Osteoblast (primary cell): ENCODE measurements around the gene NCAN. TPM values are rescaled to one million over a fixed set of nuclear protein-coding genes. Genes with fewer than 3 reads are reported as not detected.
A peak's percentile ranks its signal among the peaks of the same experiment; 100 is the strongest.

Experiments
- DNase-seq: peaks from one replicate; pipeline ENCODE4 v3.0.0; 2011; ENCODE audit warnings: low spot score, mixed read lengths; ENCODE audit not compliant: insufficient read length; ENCODE audit errors: missing footprints
- H2AFZ ChIP-seq: 2 replicates; pipeline ENCODE4 v1.6.0; 2011; ENCODE audit warnings: mild to moderate bottlenecking, low read length
- H3K27ac ChIP-seq: 2 replicates; pipeline ENCODE4 v1.5.1; 2011; ENCODE audit warnings: mild to moderate bottlenecking, low read depth, low read length, moderate library complexity
- H3K27me3 ChIP-seq: 2 replicates; pipeline ENCODE4 v1.6.0; 2012; ENCODE audit warnings: mild to moderate bottlenecking, control low read depth, inconsistent platforms, low read length, moderate library complexity; ENCODE audit not compliant: insufficient read depth
- H3K36me3 ChIP-seq: 2 replicates; pipeline ENCODE4 v1.5.1; 2011; ENCODE audit warnings: mild to moderate bottlenecking, low read length, control low read depth, moderate library complexity; ENCODE audit not compliant: insufficient read depth
- H3K4me1 ChIP-seq: 2 replicates; pipeline ENCODE4 v1.5.1; 2011; ENCODE audit warnings: mild to moderate bottlenecking, low read length, control low read depth, moderate library complexity; ENCODE audit not compliant: insufficient read depth
- H3K4me2 ChIP-seq: 2 replicates; pipeline ENCODE4 v1.6.0; 2011; ENCODE audit warnings: mild to moderate bottlenecking, low read length; ENCODE audit not compliant: insufficient read depth
- H3K4me3 ChIP-seq: fragments of 200-600 bp; sonication (generic); 3 replicates; pipeline ENCODE4 v1.5.1; 2012; ENCODE audit warnings: mild to moderate bottlenecking, low read length, inconsistent platforms; ENCODE audit not compliant: insufficient read depth
- H3K79me2 ChIP-seq: 2 replicates; pipeline ENCODE4 v1.6.0; 2012; ENCODE audit warnings: mild to moderate bottlenecking, low read length, control low read depth, inconsistent platforms; ENCODE audit not compliant: insufficient read depth
- H3K9me3 ChIP-seq: 2 replicates; pipeline ENCODE4 v1.5.1; 2011; ENCODE audit warnings: low read depth, low read length, control low read depth
- H4K20me1 ChIP-seq: 2 replicates; pipeline ENCODE4 v1.6.0; 2012; ENCODE audit warnings: mild to moderate bottlenecking, low read length, control low read depth; ENCODE audit not compliant: insufficient read depth
- total RNA-seq: library from RNA; depleted of rRNA; stranded (reverse); fragments of >200 nt; gene quantifications from 2 replicates; pipeline ENCODE4 v1.2.3, GENCODE V29; 2012
- TF ChIP-seq, protein P1 (sequence below): IDR thresholded peaks from 2 replicates; pipeline ENCODE4 v1.5.1; 2011; ENCODE audit warnings: mild to moderate bottlenecking, low read depth, low read length, moderate library complexity; ENCODE audit errors: extremely low read depth

NCAN gene
- total RNA-seq, 1 donor = not detected

DNA sequence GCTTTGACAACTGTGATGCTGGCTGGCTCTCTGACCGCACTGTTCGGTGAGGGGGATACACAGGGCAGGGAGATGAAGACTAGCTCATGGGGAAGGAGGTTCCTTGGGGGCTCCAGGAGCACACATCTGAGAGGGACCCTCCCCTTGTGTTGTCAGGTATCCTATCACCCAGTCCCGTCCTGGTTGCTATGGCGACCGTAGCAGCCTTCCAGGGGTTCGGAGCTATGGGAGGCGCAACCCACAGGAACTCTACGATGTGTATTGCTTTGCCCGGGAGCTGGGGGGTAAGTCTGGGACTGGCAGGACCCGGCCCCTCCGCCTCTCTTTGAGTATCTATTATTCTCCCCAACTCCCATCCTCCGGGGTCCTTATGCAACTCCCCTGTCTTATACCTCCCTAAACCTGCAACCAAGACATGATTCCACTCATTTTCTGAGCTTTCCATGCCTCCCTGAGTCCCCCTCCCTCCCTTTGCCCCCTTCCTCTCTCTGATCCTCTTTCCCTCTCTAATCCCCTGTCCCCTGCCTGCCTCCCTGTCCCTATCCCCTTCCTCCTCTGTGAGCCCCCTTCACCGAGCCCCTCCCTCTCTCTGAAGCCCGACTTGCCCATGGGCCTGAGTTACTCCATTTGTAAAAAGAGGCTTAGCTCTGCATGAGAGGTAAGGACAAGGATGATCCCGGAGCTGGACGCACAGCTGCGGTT lies 12.5 kb downstream of the NCAN start:
- no peak overlapping the region for H2AFZ ChIP-seq
- no peaks in the 10 kb centered on the region for H3K4me1 ChIP-seq
- peak; percentile 78 for DNase-seq
- H3K9me3 ChIP-seq = no peaks in the 10 kb centered on the region
- H3K4me3 ChIP-seq = no peak overlapping the region
- peaks cover 15% of the 10 kb centered on the region for H3K27me3 ChIP-seq
- H3K27ac ChIP-seq = no peak overlapping the region
- H4K20me1 ChIP-seq = no peaks in the 10 kb centered on the region
- peak overlapping the region; percentile 65 for H3K4me2 ChIP-seq
- TF ChIP-seq, protein P1, sequence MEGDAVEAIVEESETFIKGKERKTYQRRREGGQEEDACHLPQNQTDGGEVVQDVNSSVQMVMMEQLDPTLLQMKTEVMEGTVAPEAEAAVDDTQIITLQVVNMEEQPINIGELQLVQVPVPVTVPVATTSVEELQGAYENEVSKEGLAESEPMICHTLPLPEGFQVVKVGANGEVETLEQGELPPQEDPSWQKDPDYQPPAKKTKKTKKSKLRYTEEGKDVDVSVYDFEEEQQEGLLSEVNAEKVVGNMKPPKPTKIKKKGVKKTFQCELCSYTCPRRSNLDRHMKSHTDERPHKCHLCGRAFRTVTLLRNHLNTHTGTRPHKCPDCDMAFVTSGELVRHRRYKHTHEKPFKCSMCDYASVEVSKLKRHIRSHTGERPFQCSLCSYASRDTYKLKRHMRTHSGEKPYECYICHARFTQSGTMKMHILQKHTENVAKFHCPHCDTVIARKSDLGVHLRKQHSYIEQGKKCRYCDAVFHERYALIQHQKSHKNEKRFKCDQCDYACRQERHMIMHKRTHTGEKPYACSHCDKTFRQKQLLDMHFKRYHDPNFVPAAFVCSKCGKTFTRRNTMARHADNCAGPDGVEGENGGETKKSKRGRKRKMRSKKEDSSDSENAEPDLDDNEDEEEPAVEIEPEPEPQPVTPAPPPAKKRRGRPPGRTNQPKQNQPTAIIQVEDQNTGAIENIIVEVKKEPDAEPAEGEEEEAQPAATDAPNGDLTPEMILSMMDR = no peak
- H3K79me2 ChIP-seq = no peaks in the 10 kb centered on the region
- no peaks in the 10 kb centered on the region for H3K36me3 ChIP-seq

DNA sequence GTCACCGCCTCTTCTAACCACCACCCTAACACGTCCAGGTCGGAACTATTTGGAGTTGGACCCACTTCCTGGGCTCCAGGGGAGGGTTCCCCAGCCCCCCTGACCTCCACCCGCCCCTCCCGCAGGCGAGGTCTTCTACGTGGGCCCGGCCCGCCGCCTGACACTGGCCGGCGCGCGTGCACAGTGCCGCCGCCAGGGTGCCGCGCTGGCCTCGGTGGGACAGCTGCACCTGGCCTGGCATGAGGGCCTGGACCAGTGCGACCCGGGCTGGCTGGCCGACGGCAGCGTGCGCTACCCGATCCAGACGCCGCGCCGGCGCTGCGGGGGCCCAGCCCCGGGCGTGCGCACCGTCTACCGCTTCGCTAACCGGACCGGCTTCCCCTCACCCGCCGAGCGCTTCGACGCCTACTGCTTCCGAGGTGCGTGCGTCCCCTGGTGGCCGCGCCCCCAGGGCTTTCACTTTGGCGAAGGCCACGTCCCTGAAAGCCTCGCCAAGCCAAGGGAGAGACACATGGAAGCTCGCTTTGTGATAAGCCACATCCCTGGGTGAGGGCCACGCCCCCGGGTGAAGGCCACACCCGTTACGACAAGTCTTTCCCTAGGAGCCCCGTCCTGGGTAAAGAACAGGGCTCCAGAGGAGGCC lies 13.2 kb downstream of the NCAN start:
- Histone ChIP-seq H2AFZ (peak overlapping the region; percentile 22), H3K27me3 (peaks cover 15% of the 10 kb centered on the region), H3K27ac (no peak overlapping the region), H3K36me3 (no peaks in the 10 kb centered on the region), H3K4me1 (no peaks in the 10 kb centered on the region), H3K79me2 (no peaks in the 10 kb centered on the region), H3K4me2 (peak overlapping the region; percentile 65), H4K20me1 (no peaks in the 10 kb centered on the region), H3K4me3 (peak overlapping the region; percentile 49), H3K9me3 (no peaks in the 10 kb centered on the region)
- DNase-seq = peak; percentile 97
- TF ChIP-seq, protein P1 = peak; percentile 25

DNA sequence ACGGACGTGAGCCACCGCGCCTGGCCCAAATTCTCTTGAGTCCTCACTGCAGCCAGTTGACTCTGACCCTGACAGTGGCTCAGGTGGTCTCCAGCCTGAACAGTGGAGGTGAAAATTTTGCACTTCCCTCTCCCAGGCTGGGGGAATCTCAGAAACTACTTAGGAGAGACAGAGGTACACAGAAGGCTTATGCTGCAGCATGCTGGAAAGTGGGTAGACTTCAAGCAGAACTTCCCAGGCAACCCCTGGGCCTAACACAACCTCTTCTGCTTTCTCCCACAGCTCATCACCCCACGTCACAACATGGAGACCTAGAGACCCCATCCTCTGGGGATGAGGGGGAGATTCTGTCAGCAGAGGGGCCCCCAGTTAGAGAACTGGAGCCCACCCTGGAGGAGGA lies 14.4 kb downstream of the NCAN start:
- no peak overlapping the region for H3K4me3 ChIP-seq
- TF ChIP-seq, protein P1 = no peak
- H3K27me3 ChIP-seq = peaks cover 15% of the 10 kb centered on the region
- DNase-seq = peak; percentile 30
- no peaks in the 10 kb centered on the region for H3K4me1 ChIP-seq
- H3K9me3 ChIP-seq = no peaks in the 10 kb centered on the region
- H4K20me1 ChIP-seq = no peaks in the 10 kb centered on the region
- H3K79me2 ChIP-seq = no peaks in the 10 kb centered on the region
- H3K36me3 ChIP-seq = no peaks in the 10 kb centered on the region
- no peak overlapping the region for H3K4me2 ChIP-seq
- H3K27ac ChIP-seq = no peak overlapping the region
- H2AFZ ChIP-seq = no peak overlapping the region

DNA sequence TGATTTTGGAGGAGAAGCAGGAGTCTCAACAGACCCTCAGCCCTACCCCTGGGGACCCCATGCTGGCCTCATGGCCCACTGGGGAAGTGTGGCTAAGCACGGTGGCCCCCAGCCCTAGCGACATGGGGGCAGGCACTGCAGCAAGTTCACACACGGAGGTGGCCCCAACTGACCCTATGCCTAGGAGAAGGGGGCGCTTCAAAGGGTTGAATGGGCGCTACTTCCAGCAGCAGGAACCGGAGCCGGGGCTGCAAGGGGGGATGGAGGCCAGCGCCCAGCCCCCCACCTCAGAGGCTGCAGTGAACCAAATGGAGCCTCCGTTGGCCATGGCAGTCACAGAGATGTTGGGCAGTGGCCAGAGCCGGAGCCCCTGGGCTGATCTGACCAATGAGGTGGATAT lies 14.9 kb downstream of the NCAN start:
- Histone ChIP-seq H3K79me2 (no peaks in the 10 kb centered on the region), H3K4me3 (no peak overlapping the region), H3K36me3 (no peaks in the 10 kb centered on the region), H3K9me3 (no peaks in the 10 kb centered on the region), H3K27ac (no peak overlapping the region), H3K27me3 (peaks cover 15% of the 10 kb centered on the region), H3K4me1 (no peaks in the 10 kb centered on the region), H3K4me2 (no peak overlapping the region), H4K20me1 (no peaks in the 10 kb centered on the region), H2AFZ (no peak overlapping the region)
- DNase-seq = peak; percentile 52
- TF ChIP-seq, protein P1 = no peak
